ENCODE data around the gene STBD1. TPM values are rescaled to one million over a fixed set of nuclear protein-coding genes. Genes with fewer than 3 reads are reported as not detected.

The STBD1 gene
- total RNA-seq, 1 donor from 2014 or later = 24.3 TPM

GRCh38 chr4:76311896-76312331, 5.4 kb downstream of the STBD1 start:
- DNase-seq = no peak
- H3K9me3 ChIP-seq (replicated peaks) = peaks cover 12% of the 10 kb centered on the region
- no peak for TF ChIP-seq CTCF (IDR thresholded peaks at IDR 0.05; ENCODE audit: borderline replicate concordance)
- H3K4me3 ChIP-seq = no peak overlapping the region
- H3K27ac ChIP-seq (replicated peaks) = no peak overlapping the region
- H3K36me3 ChIP-seq = peaks cover 17% of the 10 kb centered on the region
- peaks cover 48% of the 10 kb centered on the region for H3K4me1 ChIP-seq
- H3K27me3 ChIP-seq (ENCODE audit: low read depth) = peaks cover 1% of the 10 kb centered on the region
- intact Hi-C loops (cut with micrococcal nuclease) = no loop called here

GRCh38 chr4:76312457-76312856, 5.9 kb downstream of the STBD1 start:
- Histone ChIP-seq H3K4me3 (no peak overlapping the region), H3K4me1 (peaks cover 43% of the 10 kb centered on the region), H3K27ac (replicated peaks) (no peak overlapping the region), H3K36me3 (peaks cover 17% of the 10 kb centered on the region), H3K27me3 (ENCODE audit: low read depth) (no peaks in the 10 kb centered on the region), H3K9me3 (replicated peaks) (peaks cover 18% of the 10 kb centered on the region)
- no peak for TF ChIP-seq CTCF (IDR thresholded peaks at IDR 0.05; ENCODE audit: borderline replicate concordance)
- no peak for DNase-seq
- intact Hi-C loops (cut with micrococcal nuclease) = no loop called here

- TF ChIP-seq CTCF (IDR thresholded peaks at IDR 0.05; ENCODE audit: borderline replicate concordance) = no peak
Observed at GRCh38 chr4:76313547-76313946, 7.0 kb downstream of the STBD1 start.

GRCh38 chr4:76315267-76315918, 8.9 kb downstream of the STBD1 start:
- H3K9me3 ChIP-seq (replicated peaks) = peaks cover 25% of the 10 kb centered on the region
- H3K27me3 ChIP-seq (ENCODE audit: low read depth) = no peaks in the 10 kb centered on the region
- H3K27ac ChIP-seq (replicated peaks) = no peak overlapping the region
- intact Hi-C loops (cut with micrococcal nuclease) = no loop called here
- peaks cover 2% of the 10 kb centered on the region for H3K36me3 ChIP-seq
- no peak for DNase-seq
- no peak for TF ChIP-seq CTCF (IDR thresholded peaks at IDR 0.05; ENCODE audit: borderline replicate concordance)
- peaks cover 22% of the 10 kb centered on the region for H3K4me1 ChIP-seq
- no peak overlapping the region for H3K4me3 ChIP-seq

More at GRCh38 chr4:76313547-76313946, 7.0 kb downstream of the STBD1 start:
- Histone ChIP-seq H3K27me3 (ENCODE audit: low read depth) (no peaks in the 10 kb centered on the region), H3K9me3 (replicated peaks) (peaks cover 18% of the 10 kb centered on the region), H3K4me1 (peaks cover 40% of the 10 kb centered on the region), H3K36me3 (peaks cover 17% of the 10 kb centered on the region), H3K4me3 (no peak overlapping the region), H3K27ac (replicated peaks) (no peak overlapping the region)
- intact Hi-C loops (cut with micrococcal nuclease) = no loop called here
- DNase-seq = no peak

GRCh38 chr4:76316131-76316530, 9.6 kb downstream of the STBD1 start:
- no peak for DNase-seq
- H3K27ac ChIP-seq (replicated peaks) = no peak overlapping the region
- no peaks in the 10 kb centered on the region for H3K27me3 ChIP-seq (ENCODE audit: low read depth)
- H3K4me3 ChIP-seq = no peak overlapping the region
- no peaks in the 10 kb centered on the region for H3K36me3 ChIP-seq
- H3K9me3 ChIP-seq (replicated peaks) = peaks cover 29% of the 10 kb centered on the region
- peaks cover 17% of the 10 kb centered on the region for H3K4me1 ChIP-seq
- no peak for TF ChIP-seq CTCF (IDR thresholded peaks at IDR 0.05; ENCODE audit: borderline replicate concordance)
- intact Hi-C loops (cut with micrococcal nuclease) = no loop called here
